ENCODE measurements around the gene TMC2.

TMC2 gene

GRCh38 chr20:2593756-2594155, 57.4 kb downstream of the TMC2 start:
- FAIRE-seq, result no peak
- DNase-seq (ENCODE audit: insufficient read length, low spot score), result no peak
- no peak for TF ChIP-seq CTCF (IDR thresholded peaks at IDR 0.05; ENCODE audit: insufficient read depth, missing control alignments)

GRCh38 chr20:2595076-2595475, 58.7 kb downstream of the TMC2 start:
- no peak for FAIRE-seq
- no peak for TF ChIP-seq CTCF (IDR thresholded peaks at IDR 0.05; ENCODE audit: insufficient read depth, missing control alignments)
- DNase-seq (ENCODE audit: insufficient read length, low spot score), result no peak

GRCh38 chr20:2596673-2597279, 60.4 kb downstream of the TMC2 start:
- DNase-seq (ENCODE audit: insufficient read length, low spot score), result no peak

GRCh38 chr20:2599288-2600006, 63.1 kb downstream of the TMC2 start:
- DNase-seq (ENCODE audit: insufficient read length, low spot score) (no peak), FAIRE-seq (no peak)
- no peak for TF ChIP-seq CTCF (IDR thresholded peaks at IDR 0.05; ENCODE audit: insufficient read depth, missing control alignments)

More at GRCh38 chr20:2596673-2597279, 60.4 kb downstream of the TMC2 start:
- TF ChIP-seq CTCF (IDR thresholded peaks at IDR 0.05; ENCODE audit: insufficient read depth, missing control alignments), result no peak
- no peak for FAIRE-seq

- DNase-seq (ENCODE audit: insufficient read length, low spot score) (no peak), FAIRE-seq (no peak)
- TF ChIP-seq CTCF (IDR thresholded peaks at IDR 0.05; ENCODE audit: insufficient read depth, missing control alignments), result no peak
Measured at GRCh38 chr20:2602046-2602735, 65.8 kb downstream of the TMC2 start.

GRCh38 chr20:2602746-2603145, 66.4 kb downstream of the TMC2 start:
- no peak for FAIRE-seq
- TF ChIP-seq CTCF (IDR thresholded peaks at IDR 0.05; ENCODE audit: insufficient read depth, missing control alignments), result no peak

More at GRCh38 chr20:2602746-2603145, 66.4 kb downstream of the TMC2 start:
- no peak for DNase-seq (ENCODE audit: insufficient read length, low spot score)
